GM12801 (cell line): ENCODE results near the gene SKIC3.

Experiments
- CTCF ChIP-seq: IDR thresholded peaks from one replicate; pipeline ENCODE4 v1.5.1; 2011; ENCODE audit warnings: control low read depth; ENCODE audit not compliant: insufficient read length; ENCODE audit errors: extremely low read depth

SKIC3 gene

DNA sequence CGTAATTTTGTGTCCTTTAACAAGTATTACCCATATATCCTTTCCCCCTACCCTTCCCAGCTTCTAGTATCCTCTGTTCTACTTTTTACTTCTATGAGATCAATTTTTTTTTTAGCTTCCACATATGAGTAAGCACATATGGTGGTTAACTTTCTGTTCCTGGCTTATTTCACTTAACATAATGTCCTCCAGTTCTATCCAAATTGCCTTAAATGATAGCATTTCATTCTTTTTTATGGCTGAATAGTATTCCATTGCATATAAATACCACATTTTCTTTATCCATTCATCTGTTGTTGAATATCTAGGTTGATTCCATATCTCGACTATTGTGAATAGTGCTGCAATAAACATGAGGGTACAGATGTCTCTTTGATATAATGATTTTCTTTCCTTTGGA, 36.4 kb downstream of the SKIC3 start:
- TF ChIP-seq CTCF, result no peak

GRCh38 chr5:95511606-95512005, 43.2 kb downstream of the SKIC3 start:
- no peak for TF ChIP-seq CTCF

DNA sequence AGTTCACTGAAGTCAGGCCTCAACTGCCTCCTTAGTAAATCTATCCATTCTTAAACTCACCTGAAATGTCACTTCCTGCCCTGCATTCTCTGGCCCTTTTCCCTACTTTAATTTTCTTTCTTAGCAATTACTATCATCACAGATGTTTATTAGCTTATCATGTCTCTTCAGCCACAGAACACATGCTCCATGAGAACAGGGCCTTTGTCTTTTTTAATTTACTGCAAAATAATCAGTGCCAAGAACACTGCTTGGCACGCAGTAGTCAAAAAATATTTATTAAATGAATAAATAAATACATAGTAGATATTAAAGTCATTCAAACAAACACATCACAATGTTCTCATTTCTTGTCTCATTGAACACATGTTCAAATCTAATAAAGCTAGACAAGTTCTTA, 46.2 kb downstream of the SKIC3 start:
- no peak for TF ChIP-seq CTCF
